Measurements from ENCODE around the gene MYLK4. TPM values are rescaled to one million over a fixed set of nuclear protein-coding genes. Genes with fewer than 3 reads are reported as not detected.

The MYLK4 gene
- total and polyA plus RNA-seq, 4 donors: 0.07 to 0.65 (median 0.39) TPM

- peak; percentile 0 for TF ChIP-seq ZBTB33 (IDR thresholded peaks at IDR 0.05)
- TF ChIP-seq HNF4A (conservative IDR thresholded peaks at IDR 0.05): no peak
- TF ChIP-seq ATF3 (IDR thresholded peaks at IDR 0.05): no peak
Observed at GRCh38 chr6:2765166-2765895, 14.6 kb upstream of the MYLK4 start, which contains the start of gene WRNIP1 (continued).

- H3K27ac ChIP-seq (ENCODE audit: low read depth in 1 of 2, low read length in 2 of 2): peak overlapping the region; percentile 63 to 73
- peak; percentile 59 for DNase-seq (ENCODE audit: low spot score)
- no peaks in the 10 kb centered on the region for H3K27me3 ChIP-seq (ENCODE audit: control insufficient read depth in 4 of 4, insufficient read depth in 4 of 4, low read length in 3 of 4)
- WGBS: under 1% methylated on average over 45 of the region's 45 CpGs
- TF ChIP-seq ZBTB33 (IDR thresholded peaks at IDR 0.05): peak; percentile 96
- TF ChIP-seq GABPA (IDR thresholded peaks at IDR 0.05 in 1 of 2, conservative IDR thresholded peaks at IDR 0.05 in 1 of 2): no peak
- no peak for TF ChIP-seq FOXA2 (IDR thresholded peaks at IDR 0.05)
- no peak for TF ChIP-seq YY1 (IDR thresholded peaks at IDR 0.05)
- H3K9ac ChIP-seq (ENCODE audit: low read depth in 1 of 2, low read length in 2 of 2): peak overlapping the region; percentile 67 to 73
- no peaks in the 10 kb centered on the region for H3K9me3 ChIP-seq (ENCODE audit: control insufficient read depth in 4 of 4, low read length in 3 of 4)
- H3K4me3 ChIP-seq (ENCODE audit: low read depth in 1 of 3, low read length in 3 of 3): peak overlapping the region; percentile 51 to 74 (median 69)
- peaks cover 0 to 3% (median 0%) of the 10 kb centered on the region in 4 donors for H3K36me3 ChIP-seq (ENCODE audit: control insufficient read depth in 4 of 4, insufficient read depth in 3 of 4, low read depth in 1 of 4, low read length in 3 of 4)
- peaks cover 4 to 27% (median 22%) of the 10 kb centered on the region in 4 donors for H3K4me1 ChIP-seq (ENCODE audit: control insufficient read depth in 4 of 4, insufficient read depth in 4 of 4, low read length in 3 of 4)
Observed at GRCh38 chr6:2764610-2765165, 14.0 kb upstream of the MYLK4 start.

- Histone ChIP-seq H3K4me1 (ENCODE audit: control insufficient read depth in 4 of 4, insufficient read depth in 4 of 4, low read length in 3 of 4) (peaks cover 4 to 27% (median 22%) of the 10 kb centered on the region in 4 donors), H3K27me3 (ENCODE audit: control insufficient read depth in 4 of 4, insufficient read depth in 4 of 4, low read length in 3 of 4) (no peaks in the 10 kb centered on the region)
- TF ChIP-seq SP1 (IDR thresholded peaks at IDR 0.05) (no peak), EGR1 (IDR thresholded peaks at IDR 0.05; ENCODE audit: low read depth in 2 of 2) (no peak), FOXA2 (IDR thresholded peaks at IDR 0.05) (no peak), REST (IDR thresholded peaks at IDR 0.05) (no peak), RAD21 (IDR thresholded peaks at IDR 0.05) (no peak), MAX (IDR thresholded peaks at IDR 0.05) (no peak), GABPA (IDR thresholded peaks at IDR 0.05 in 1 of 2, conservative IDR thresholded peaks at IDR 0.05 in 1 of 2) (no peak), RXRA (IDR thresholded peaks at IDR 0.05) (no peak), NR2F2 (IDR thresholded peaks at IDR 0.05) (no peak), HNF4G (IDR thresholded peaks at IDR 0.05) (no peak), ATF3 (IDR thresholded peaks at IDR 0.05) (no peak), CTCF (IDR thresholded peaks at IDR 0.05; ENCODE audit: low read depth, low read length, missing input control) (no peak), TAF1 (conservative IDR thresholded peaks at IDR 0.05) (no peak), JUND (IDR thresholded peaks at IDR 0.05) (no peak), HNF4A (conservative IDR thresholded peaks at IDR 0.05) (no peak)
Observed at GRCh38 chr6:2763876-2764540, 13.3 kb upstream of the MYLK4 start.

More at GRCh38 chr6:2763876-2764540, 13.3 kb upstream of the MYLK4 start:
- peaks cover 0 to 3% (median 0%) of the 10 kb centered on the region in 4 donors for H3K36me3 ChIP-seq (ENCODE audit: control insufficient read depth in 4 of 4, insufficient read depth in 3 of 4, low read depth in 1 of 4, low read length in 3 of 4)
- peak overlapping the region; percentile 51 to 74 (median 69) for H3K4me3 ChIP-seq (ENCODE audit: low read depth in 1 of 3, low read length in 3 of 3)
- H3K9me3 ChIP-seq (ENCODE audit: control insufficient read depth in 4 of 4, low read length in 3 of 4): no peaks in the 10 kb centered on the region
- peak overlapping the region; percentile 43 to 67 for H3K9ac ChIP-seq (ENCODE audit: low read depth in 1 of 2, low read length in 2 of 2)
- no peak for DNase-seq (ENCODE audit: low spot score)
- H3K27ac ChIP-seq (ENCODE audit: low read depth in 1 of 2, low read length in 2 of 2): peak overlapping the region; percentile 63 to 73
- 71% methylated on average over 27 of the region's 27 CpGs for WGBS
